Ovary (tissue), 3 donors: ENCODE measurements around the gene LIPK.

ENCODE experiments used
- CTCF ChIP-seq, 3 donors: fragments of 450-650 bp in 2 of 3; fragments of 200-600 bp in 1 of 3; IDR thresholded peaks; one replicate each; pipeline versions ENCODE4 v1.5.1 to v1.8.0; 2016 to 2022; ENCODE audit warnings: antibody characterized with exemption in 3 of 3, mild to moderate bottlenecking in 1 of 3
- POLR2A ChIP-seq: fragments of 450-650 bp; IDR thresholded peaks from one replicate; pipeline ENCODE4 v1.6.1; 2017; ENCODE audit warnings: antibody characterized with exemption, mild to moderate bottlenecking, moderate library complexity
- donor health status: DM: no; HTN: no; CAD: no.

GRCh38 chr10:88781206-88781605 lies 75.2 kb downstream of the LIPK start:
- no peak for TF ChIP-seq POLR2A
- TF ChIP-seq CTCF (IDR thresholded peaks at IDR 0.05), result no peak
